Neuron (in vitro differentiated cells): ENCODE data around the gene XXYLT1.

Experiments
- H2AFZ ChIP-seq: one replicate; pipeline ENCODE4 v1.6.1; 2013; ENCODE audit warnings: low read depth, mild to moderate bottlenecking, inconsistent platforms, low read length, moderate library complexity
- H3K27me3 ChIP-seq: one replicate; pipeline ENCODE4 v1.6.1; 2013; ENCODE audit warnings: low read length; ENCODE audit not compliant: insufficient read depth
- H3K36me3 ChIP-seq: one replicate; pipeline ENCODE4 v1.6.1; 2013; ENCODE audit warnings: low read length; ENCODE audit not compliant: insufficient read depth
- H3K4me1 ChIP-seq: one replicate; pipeline ENCODE4 v1.6.1; 2013; ENCODE audit warnings: low read length; ENCODE audit not compliant: insufficient read depth
- H3K4me3 ChIP-seq: 2 replicates; pipeline ENCODE4 v1.5.1; 2013; ENCODE audit warnings: mild to moderate bottlenecking, low read length, moderate library complexity
- H3K9me3 ChIP-seq: one replicate; pipeline ENCODE4 v1.6.1; 2013; ENCODE audit warnings: low read length

The XXYLT1 gene

GRCh38 chr3:195261925-195262324, 9.0 kb downstream of the XXYLT1 start:
- H3K9me3 ChIP-seq, result no peaks in the 10 kb centered on the region
- peaks cover 6% of the 10 kb centered on the region for H3K36me3 ChIP-seq
- no peaks in the 10 kb centered on the region for H3K27me3 ChIP-seq
- no peak overlapping the region for H2AFZ ChIP-seq
- no peak overlapping the region for H3K4me3 ChIP-seq
- peaks cover 15% of the 10 kb centered on the region for H3K4me1 ChIP-seq

- peaks cover 15% of the 10 kb centered on the region for H3K4me1 ChIP-seq
- peak overlapping the region; percentile 34 for H2AFZ ChIP-seq
- no peaks in the 10 kb centered on the region for H3K27me3 ChIP-seq
- H3K9me3 ChIP-seq, result no peaks in the 10 kb centered on the region
- no peaks in the 10 kb centered on the region for H3K36me3 ChIP-seq
- H3K4me3 ChIP-seq, result peak overlapping the region; percentile 37
These were observed 10.6 kb downstream of the XXYLT1 start for GRCh38 chr3:195260280-195260905.

- Histone ChIP-seq H3K9me3 (no peaks in the 10 kb centered on the region), H3K27me3 (no peaks in the 10 kb centered on the region), H3K36me3 (no peaks in the 10 kb centered on the region), H2AFZ (peak overlapping the region; percentile 69), H3K4me1 (peaks cover 15% of the 10 kb centered on the region), H3K4me3 (peak overlapping the region; percentile 53)
These were observed 11.3 kb downstream of the XXYLT1 start for GRCh38 chr3:195259475-195260279.

- no peaks in the 10 kb centered on the region for H3K36me3 ChIP-seq
- no peaks in the 10 kb centered on the region for H3K27me3 ChIP-seq
- peak overlapping the region; percentile 53 for H3K4me3 ChIP-seq
- no peaks in the 10 kb centered on the region for H3K9me3 ChIP-seq
- H3K4me1 ChIP-seq, result peaks cover 15% of the 10 kb centered on the region
- H2AFZ ChIP-seq, result no peak overlapping the region
These were observed 11.8 kb downstream of the XXYLT1 start for GRCh38 chr3:195259154-195259474.

GRCh38 chr3:195258449-195259153, 12.4 kb downstream of the XXYLT1 start:
- peaks cover 15% of the 10 kb centered on the region for H3K4me1 ChIP-seq
- no peaks in the 10 kb centered on the region for H3K9me3 ChIP-seq
- no peaks in the 10 kb centered on the region for H3K27me3 ChIP-seq
- no peaks in the 10 kb centered on the region for H3K36me3 ChIP-seq
- H3K4me3 ChIP-seq, result no peak overlapping the region
- H2AFZ ChIP-seq, result no peak overlapping the region

- Histone ChIP-seq H3K9me3 (no peaks in the 10 kb centered on the region), H3K36me3 (no peaks in the 10 kb centered on the region), H2AFZ (no peak overlapping the region), H3K4me3 (no peak overlapping the region), H3K4me1 (peaks cover 20% of the 10 kb centered on the region), H3K27me3 (no peaks in the 10 kb centered on the region)
These were observed 13.2 kb downstream of the XXYLT1 start for GRCh38 chr3:195257454-195258448.

GRCh38 chr3:195256639-195257453, 14.1 kb downstream of the XXYLT1 start:
- Histone ChIP-seq H3K4me3 (no peak overlapping the region), H3K27me3 (no peaks in the 10 kb centered on the region)

GRCh38 chr3:195255571-195256501, 15.1 kb downstream of the XXYLT1 start:
- H3K4me1 ChIP-seq, result peaks cover 25% of the 10 kb centered on the region
- no peaks in the 10 kb centered on the region for H3K9me3 ChIP-seq
- H3K27me3 ChIP-seq, result no peaks in the 10 kb centered on the region
- H2AFZ ChIP-seq, result no peak overlapping the region
- no peak overlapping the region for H3K4me3 ChIP-seq
- no peaks in the 10 kb centered on the region for H3K36me3 ChIP-seq

More at GRCh38 chr3:195256639-195257453, 14.1 kb downstream of the XXYLT1 start:
- H3K9me3 ChIP-seq, result no peaks in the 10 kb centered on the region
- H3K36me3 ChIP-seq, result no peaks in the 10 kb centered on the region
- H2AFZ ChIP-seq, result no peak overlapping the region
- H3K4me1 ChIP-seq, result peaks cover 25% of the 10 kb centered on the region

- Histone ChIP-seq H3K27me3 (no peaks in the 10 kb centered on the region), H3K9me3 (no peaks in the 10 kb centered on the region), H3K36me3 (no peaks in the 10 kb centered on the region), H3K4me3 (no peak overlapping the region), H2AFZ (no peak overlapping the region), H3K4me1 (peaks cover 19% of the 10 kb centered on the region)
These were observed 15.8 kb downstream of the XXYLT1 start for GRCh38 chr3:195255176-195255500.

- Histone ChIP-seq H3K9me3 (no peaks in the 10 kb centered on the region), H3K4me1 (peaks cover 19% of the 10 kb centered on the region), H3K36me3 (no peaks in the 10 kb centered on the region), H3K27me3 (no peaks in the 10 kb centered on the region), H2AFZ (no peak overlapping the region), H3K4me3 (no peak overlapping the region)
These were observed 16.3 kb downstream of the XXYLT1 start for GRCh38 chr3:195254454-195255175.

- no peaks in the 10 kb centered on the region for H3K36me3 ChIP-seq
- no peak overlapping the region for H2AFZ ChIP-seq
- no peaks in the 10 kb centered on the region for H3K27me3 ChIP-seq
- no peak overlapping the region for H3K4me3 ChIP-seq
- H3K9me3 ChIP-seq, result peaks cover 2% of the 10 kb centered on the region
- H3K4me1 ChIP-seq, result peaks cover 14% of the 10 kb centered on the region
These were observed 17.0 kb downstream of the XXYLT1 start for GRCh38 chr3:195253923-195254432.
